GM23338 (cell line): Measurements from ENCODE around the gene MAPK8IP3.

Source experiments
- CREB1 ChIP-seq: fragments of 250-450 bp; sonication (Bioruptor Pico); IDR thresholded peaks from 2 replicates; pipeline ENCODE4 v1.5.0; 2020; ENCODE audit warnings: low read depth, mild to moderate bottlenecking, moderate library complexity
- EZH2 ChIP-seq: fragments of 200-600 bp; sonication (generic); IDR thresholded peaks from one replicate; pipeline ENCODE4 v1.8.0; 2017; ENCODE audit warnings: antibody characterized with exemption, mild to moderate bottlenecking, low read depth; ENCODE audit not compliant: unreplicated experiment
- POLR2AphosphoS5 ChIP-seq: IDR thresholded peaks from 2 replicates; pipeline ENCODE4 v1.6.1; 2016; ENCODE audit warnings: antibody characterized with exemption, low read depth
- TF ChIP-seq, protein P1 (sequence below), 2 experiments: fragments of 200-600 bp in 1 of 2; sonication (generic) in 1 of 2; conservative IDR thresholded peaks; 2 replicates each; pipeline versions ENCODE4 v1.5.1 to v1.6.1; 2016 to 2017; ENCODE audit warnings: antibody characterized with exemption in 2 of 2, low read depth in 2 of 2, mild to moderate bottlenecking in 2 of 2, moderate library complexity in 1 of 2
- TF ChIP-seq, protein P2 (sequence below): fragments of 250-450 bp; sonication (Bioruptor Pico); IDR thresholded peaks from 2 replicates; pipeline ENCODE4 v1.5.0; 2020; ENCODE audit warnings: mild to moderate bottlenecking, moderate library complexity
- TF ChIP-seq, protein P3 (sequence below): IDR thresholded peaks from one replicate; pipeline ENCODE4 v1.6.1; 2018; ENCODE audit warnings: antibody characterized with exemption; ENCODE audit not compliant: unreplicated experiment
- TF ChIP-seq, protein P4 (sequence below): IDR thresholded peaks from 2 replicates; pipeline ENCODE4 v1.6.1; 2016; ENCODE audit warnings: antibody characterized with exemption

DNA sequence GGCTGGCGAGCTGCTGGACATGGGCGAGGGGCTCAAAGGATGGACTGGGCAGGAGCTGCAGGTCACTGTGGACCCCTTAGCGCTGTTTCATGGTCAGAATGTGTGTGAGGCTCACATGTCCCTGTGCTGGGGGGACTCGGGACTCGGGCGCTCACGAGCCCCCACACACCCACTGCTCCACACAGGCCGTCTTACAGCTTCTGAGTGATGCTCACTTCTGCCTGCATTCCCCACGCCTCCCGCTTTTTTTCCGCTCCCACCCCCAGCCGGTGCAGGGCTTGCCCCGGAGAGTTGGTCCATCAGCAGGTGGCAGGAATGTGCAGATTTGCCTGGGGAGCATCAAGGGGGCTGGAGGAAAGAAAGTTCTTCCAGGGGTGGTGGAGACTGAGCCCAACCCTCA is 48.2 kb upstream of the MAPK8IP3 start:
- TF ChIP-seq, protein P1, sequence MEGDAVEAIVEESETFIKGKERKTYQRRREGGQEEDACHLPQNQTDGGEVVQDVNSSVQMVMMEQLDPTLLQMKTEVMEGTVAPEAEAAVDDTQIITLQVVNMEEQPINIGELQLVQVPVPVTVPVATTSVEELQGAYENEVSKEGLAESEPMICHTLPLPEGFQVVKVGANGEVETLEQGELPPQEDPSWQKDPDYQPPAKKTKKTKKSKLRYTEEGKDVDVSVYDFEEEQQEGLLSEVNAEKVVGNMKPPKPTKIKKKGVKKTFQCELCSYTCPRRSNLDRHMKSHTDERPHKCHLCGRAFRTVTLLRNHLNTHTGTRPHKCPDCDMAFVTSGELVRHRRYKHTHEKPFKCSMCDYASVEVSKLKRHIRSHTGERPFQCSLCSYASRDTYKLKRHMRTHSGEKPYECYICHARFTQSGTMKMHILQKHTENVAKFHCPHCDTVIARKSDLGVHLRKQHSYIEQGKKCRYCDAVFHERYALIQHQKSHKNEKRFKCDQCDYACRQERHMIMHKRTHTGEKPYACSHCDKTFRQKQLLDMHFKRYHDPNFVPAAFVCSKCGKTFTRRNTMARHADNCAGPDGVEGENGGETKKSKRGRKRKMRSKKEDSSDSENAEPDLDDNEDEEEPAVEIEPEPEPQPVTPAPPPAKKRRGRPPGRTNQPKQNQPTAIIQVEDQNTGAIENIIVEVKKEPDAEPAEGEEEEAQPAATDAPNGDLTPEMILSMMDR (conservative IDR thresholded peaks at IDR 0.05; ENCODE audit: low read depth in 2 of 2) = no peak
- TF ChIP-seq POLR2AphosphoS5 = no peak
- TF ChIP-seq, protein P2, sequence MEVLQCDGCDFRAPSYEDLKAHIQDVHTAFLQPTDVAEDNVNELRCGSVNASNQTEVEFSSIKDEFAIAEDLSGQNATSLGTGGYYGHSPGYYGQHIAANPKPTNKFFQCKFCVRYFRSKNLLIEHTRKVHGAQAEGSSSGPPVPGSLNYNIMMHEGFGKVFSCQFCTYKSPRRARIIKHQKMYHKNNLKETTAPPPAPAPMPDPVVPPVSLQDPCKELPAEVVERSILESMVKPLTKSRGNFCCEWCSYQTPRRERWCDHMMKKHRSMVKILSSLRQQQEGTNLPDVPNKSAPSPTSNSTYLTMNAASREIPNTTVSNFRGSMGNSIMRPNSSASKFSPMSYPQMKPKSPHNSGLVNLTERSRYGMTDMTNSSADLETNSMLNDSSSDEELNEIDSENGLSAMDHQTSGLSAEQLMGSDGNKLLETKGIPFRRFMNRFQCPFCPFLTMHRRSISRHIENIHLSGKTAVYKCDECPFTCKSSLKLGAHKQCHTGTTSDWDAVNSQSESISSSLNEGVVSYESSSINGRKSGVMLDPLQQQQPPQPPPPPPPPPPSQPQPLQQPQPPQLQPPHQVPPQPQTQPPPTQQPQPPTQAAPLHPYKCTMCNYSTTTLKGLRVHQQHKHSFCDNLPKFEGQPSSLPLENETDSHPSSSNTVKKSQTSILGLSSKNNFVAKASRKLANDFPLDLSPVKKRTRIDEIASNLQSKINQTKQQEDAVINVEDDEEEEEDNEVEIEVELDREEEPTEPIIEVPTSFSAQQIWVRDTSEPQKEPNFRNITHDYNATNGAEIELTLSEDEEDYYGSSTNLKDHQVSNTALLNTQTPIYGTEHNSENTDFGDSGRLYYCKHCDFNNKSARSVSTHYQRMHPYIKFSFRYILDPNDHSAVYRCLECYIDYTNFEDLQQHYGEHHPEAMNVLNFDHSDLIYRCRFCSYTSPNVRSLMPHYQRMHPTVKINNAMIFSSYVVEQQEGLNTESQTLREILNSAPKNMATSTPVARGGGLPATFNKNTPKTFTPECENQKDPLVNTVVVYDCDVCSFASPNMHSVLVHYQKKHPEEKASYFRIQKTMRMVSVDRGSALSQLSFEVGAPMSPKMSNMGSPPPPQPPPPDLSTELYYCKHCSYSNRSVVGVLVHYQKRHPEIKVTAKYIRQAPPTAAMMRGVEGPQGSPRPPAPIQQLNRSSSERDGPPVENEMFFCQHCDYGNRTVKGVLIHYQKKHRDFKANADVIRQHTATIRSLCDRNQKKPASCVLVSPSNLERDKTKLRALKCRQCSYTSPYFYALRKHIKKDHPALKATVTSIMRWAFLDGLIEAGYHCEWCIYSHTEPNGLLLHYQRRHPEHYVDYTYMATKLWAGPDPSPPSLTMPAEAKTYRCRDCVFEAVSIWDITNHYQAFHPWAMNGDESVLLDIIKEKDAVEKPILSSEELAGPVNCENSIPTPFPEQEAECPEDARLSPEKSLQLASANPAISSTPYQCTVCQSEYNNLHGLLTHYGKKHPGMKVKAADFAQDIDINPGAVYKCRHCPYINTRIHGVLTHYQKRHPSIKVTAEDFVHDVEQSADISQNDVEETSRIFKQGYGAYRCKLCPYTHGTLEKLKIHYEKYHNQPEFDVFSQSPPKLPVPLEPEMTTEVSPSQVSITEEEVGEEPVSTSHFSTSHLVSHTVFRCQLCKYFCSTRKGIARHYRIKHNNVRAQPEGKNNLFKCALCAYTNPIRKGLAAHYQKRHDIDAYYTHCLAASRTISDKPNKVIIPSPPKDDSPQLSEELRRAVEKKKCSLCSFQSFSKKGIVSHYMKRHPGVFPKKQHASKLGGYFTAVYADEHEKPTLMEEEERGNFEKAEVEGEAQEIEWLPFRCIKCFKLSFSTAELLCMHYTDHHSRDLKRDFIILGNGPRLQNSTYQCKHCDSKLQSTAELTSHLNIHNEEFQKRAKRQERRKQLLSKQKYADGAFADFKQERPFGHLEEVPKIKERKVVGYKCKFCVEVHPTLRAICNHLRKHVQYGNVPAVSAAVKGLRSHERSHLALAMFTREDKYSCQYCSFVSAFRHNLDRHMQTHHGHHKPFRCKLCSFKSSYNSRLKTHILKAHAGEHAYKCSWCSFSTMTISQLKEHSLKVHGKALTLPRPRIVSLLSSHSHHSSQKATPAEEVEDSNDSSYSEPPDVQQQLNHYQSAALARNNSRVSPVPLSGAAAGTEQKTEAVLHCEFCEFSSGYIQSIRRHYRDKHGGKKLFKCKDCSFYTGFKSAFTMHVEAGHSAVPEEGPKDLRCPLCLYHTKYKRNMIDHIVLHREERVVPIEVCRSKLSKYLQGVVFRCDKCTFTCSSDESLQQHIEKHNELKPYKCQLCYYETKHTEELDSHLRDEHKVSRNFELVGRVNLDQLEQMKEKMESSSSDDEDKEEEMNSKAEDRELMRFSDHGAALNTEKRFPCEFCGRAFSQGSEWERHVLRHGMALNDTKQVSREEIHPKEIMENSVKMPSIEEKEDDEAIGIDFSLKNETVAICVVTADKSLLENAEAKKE (CRISPR knock-in tag) = no peak
- no peak for TF ChIP-seq EZH2
- TF ChIP-seq, protein P3, sequence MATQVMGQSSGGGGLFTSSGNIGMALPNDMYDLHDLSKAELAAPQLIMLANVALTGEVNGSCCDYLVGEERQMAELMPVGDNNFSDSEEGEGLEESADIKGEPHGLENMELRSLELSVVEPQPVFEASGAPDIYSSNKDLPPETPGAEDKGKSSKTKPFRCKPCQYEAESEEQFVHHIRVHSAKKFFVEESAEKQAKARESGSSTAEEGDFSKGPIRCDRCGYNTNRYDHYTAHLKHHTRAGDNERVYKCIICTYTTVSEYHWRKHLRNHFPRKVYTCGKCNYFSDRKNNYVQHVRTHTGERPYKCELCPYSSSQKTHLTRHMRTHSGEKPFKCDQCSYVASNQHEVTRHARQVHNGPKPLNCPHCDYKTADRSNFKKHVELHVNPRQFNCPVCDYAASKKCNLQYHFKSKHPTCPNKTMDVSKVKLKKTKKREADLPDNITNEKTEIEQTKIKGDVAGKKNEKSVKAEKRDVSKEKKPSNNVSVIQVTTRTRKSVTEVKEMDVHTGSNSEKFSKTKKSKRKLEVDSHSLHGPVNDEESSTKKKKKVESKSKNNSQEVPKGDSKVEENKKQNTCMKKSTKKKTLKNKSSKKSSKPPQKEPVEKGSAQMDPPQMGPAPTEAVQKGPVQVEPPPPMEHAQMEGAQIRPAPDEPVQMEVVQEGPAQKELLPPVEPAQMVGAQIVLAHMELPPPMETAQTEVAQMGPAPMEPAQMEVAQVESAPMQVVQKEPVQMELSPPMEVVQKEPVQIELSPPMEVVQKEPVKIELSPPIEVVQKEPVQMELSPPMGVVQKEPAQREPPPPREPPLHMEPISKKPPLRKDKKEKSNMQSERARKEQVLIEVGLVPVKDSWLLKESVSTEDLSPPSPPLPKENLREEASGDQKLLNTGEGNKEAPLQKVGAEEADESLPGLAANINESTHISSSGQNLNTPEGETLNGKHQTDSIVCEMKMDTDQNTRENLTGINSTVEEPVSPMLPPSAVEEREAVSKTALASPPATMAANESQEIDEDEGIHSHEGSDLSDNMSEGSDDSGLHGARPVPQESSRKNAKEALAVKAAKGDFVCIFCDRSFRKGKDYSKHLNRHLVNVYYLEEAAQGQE = no peak
- TF ChIP-seq CREB1 (CRISPR knock-in tag) = no peak
- TF ChIP-seq, protein P4, sequence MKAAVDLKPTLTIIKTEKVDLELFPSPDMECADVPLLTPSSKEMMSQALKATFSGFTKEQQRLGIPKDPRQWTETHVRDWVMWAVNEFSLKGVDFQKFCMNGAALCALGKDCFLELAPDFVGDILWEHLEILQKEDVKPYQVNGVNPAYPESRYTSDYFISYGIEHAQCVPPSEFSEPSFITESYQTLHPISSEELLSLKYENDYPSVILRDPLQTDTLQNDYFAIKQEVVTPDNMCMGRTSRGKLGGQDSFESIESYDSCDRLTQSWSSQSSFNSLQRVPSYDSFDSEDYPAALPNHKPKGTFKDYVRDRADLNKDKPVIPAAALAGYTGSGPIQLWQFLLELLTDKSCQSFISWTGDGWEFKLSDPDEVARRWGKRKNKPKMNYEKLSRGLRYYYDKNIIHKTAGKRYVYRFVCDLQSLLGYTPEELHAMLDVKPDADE = no peak
